HG03103 (cell line): ENCODE measurements around the gene PASK.

Experiments
- ATAC-seq: cut with Tn5 transposase; IDR thresholded peaks from one replicate; pipeline ENCODE4 v1.9.1; 2021; ENCODE audit warnings: low read depth; ENCODE audit not compliant: unreplicated experiment

Gene PASK

DNA sequence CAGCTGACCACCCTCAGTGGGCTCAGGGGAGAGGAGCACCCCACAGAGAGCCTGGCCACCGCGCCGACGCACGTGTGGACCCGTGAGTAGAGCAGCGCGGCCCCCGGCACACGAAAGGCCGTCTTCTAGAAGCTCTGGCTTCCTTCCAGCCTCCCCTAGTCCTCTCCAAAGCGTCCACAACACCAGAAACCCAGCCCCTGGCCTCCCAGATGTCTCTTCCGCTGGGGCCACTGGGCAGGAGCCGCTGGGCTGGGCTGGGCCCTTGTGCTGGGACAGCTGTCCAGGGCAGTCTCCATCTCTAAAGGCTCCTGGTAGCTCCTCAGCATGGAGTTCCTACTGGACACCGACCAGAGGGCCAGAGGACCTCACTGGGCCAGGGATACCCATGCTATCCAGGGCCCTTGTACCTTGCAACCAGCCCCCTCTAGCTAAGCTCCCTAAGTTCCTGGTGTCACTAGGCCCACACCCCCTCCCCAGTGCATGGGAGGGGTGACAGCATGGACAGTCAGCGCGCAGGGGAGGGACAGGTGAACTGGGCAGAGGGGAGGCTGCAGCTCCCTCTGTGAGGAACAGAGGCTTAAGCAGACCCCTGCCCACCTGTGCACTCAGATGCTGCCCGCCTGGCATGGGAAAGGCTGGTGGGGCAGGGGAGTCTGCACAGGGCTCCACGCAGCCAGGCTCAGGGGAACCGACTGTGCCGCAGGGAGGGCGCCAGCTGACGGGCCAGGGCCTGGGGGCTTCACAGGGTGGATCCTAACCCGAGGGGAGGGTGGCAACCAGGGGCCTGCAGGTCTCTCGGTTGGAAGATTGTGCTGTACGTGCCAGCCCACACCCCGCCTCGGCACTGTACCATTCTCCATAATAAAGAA lies 80.1 kb downstream of the PASK start:
- ATAC-seq: no peak

DNA sequence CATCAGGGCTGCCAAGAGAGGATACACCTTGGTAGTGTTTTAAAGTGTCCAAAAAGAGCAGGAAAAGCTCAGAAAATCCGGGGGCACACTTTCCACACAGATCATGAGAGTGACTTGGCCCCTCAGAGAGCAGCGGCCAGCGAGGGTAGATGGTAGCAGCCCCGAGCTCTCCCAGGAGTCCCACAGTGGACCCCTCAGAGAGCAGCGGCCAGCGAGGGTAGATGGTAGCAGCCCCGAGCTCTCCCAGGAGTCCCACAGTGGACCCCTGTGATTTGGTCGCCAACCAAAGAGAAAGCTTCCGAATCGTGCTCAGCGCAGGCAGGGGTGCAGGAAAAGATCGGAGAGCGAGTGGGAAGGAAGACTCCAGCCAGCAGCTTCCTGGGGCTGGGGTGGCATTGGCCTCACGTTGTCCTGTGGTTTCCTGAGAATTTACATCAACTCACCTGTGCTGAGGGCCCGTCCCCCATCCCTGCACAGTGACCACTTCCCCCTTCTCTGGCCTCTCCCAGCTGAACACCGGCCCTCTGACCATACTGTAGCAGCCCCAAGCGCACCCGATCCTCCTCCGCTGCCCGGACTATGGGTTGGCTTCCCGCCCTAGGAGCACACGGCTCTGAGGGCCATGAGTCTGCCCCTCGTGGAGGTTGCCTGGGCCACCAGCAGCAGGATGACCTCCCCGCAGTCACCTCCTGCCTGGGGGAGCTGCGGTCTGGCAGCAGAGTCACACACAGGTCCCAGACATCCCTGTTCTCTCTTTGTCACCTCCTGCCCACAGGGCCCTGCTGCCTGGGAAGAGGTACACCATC lies 80.9 kb downstream of the PASK start:
- no peak for ATAC-seq

DNA sequence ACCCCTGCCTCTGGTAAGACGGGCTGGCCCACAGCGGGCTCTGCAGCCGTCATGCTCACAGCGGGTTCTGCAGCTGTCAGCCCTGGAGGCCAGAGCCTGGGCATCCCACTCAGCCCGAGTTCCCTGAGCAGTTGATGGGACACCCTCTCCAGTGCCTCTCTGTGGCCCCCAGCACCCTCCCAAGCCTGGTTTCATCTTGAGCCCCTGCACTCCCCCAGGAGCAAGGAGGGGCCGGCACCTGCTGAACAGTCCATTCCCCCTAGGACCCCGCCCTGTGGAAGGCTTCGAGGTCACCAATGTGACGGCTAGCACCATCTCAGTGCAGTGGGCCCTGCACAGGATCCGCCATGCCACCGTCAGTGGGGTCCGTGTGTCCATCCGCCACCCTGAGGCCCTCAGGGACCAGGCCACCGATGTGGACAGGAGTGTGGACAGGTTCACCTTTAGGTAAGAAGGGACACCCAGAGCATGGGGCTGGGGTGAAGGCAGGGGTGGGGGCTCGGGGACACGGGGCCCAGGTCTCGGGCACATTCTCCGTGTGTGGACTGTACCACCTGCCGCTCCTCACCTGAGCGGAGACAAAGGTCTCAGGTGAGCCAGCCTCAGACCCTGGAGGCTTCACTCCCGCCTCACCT lies 81.7 kb downstream of the PASK start:
- ATAC-seq: no peak

DNA sequence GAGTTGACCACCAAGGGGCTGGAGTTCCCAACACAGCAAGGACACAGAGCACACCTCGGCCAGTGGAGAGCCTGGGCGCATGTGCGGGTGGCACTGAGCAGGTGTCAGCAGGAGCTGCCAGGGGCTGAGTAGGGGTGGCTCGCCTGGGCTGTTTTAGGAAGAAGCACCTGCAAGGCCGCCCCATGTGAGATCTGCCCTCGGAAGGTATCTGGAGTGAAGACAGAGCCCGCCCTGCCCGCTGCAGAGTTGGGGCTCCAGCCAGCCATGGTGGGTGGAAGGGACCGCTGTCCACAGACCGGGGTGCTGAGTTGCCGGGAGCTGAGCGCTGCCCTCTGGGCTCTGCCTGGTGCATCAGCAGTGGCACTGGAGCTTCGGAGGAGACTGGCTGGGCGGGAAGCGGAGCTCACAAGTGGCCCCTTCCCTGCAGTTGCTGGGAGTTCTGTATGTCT lies 82.4 kb downstream of the PASK start:
- no peak for ATAC-seq

DNA sequence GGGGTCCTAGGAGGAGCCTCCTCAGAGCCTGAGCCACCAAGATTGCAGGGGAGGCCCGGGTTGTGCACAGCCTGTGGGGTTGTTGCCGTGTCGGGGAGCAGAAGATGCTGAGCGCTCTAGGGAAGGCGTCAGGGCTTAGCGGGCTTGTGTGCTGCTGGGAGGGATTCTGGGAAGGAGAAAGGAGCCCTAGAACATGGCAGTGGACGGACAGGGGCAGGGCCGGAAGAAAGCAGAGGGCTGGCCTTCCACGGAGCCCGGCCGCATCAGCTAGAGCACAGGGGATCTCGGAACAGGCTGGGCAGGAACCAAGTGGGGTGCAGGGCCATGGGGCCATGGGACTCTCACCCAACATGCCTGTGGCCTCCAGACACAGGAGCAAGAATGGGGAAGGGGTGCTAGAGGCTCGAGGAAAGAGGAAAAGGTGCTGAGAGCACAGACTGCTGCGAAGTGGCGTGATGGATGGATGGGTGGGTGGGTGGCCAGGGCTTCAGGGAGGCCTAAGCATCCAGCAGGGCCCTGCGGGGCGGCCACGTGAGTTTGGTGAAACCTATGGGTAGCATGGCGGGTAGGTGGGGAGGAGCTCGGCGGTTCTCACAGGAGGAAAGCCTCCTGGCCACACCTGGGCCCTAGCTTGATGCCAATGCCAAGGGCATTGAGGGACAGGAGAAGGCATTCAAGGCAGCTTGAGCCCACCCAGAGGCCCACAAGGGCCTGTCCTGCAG lies 82.9 kb downstream of the PASK start:
- no peak for ATAC-seq

DNA sequence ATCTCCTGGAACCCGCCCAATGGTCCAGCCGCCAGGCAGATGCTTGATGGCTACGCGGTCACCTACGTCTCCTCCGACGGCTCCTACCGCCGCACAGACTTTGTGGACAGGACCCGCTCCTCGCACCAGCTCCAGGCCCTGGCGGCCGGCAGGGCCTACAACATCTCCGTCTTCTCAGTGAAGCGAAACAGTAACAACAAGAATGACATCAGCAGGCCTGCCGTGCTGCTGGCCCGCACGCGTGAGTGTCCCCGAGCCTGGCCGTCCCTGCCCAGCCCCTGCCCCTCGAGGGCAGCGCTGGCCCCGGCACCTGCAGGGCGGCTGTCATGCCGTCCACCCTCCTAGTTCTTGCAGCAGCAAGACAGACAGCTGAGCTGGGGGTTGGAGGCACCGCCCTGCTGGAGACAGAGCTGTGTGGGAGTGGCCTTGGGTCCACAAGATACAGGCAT lies 83.9 kb downstream of the PASK start:
- no peak for ATAC-seq

DNA sequence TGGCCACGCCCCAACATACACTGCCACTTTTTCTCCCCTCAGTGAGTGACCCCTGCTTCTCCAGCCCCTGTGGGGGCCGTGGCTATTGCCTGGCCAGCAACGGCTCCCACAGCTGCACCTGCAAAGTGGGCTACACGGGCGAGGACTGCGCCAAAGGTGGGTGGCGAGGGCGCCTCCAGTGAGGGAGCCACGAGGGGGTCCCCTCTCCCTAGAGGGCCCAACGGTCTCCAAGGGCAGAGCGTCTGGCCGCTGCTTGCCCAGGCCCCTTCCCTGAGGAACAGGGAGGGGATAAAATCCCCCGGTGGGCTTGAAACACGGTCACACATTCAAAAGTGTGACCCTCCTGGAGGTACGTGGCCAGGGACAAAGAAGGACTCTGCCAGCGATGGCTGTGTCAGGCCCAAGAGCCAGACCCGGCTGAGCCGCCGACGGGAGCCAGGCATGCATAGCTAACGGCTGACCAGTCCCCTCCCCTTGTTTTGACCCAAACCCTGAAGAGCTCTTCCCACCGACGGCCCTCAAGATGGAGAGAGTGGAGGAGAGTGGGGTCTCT lies 84.4 kb downstream of the PASK start:
- no peak for ATAC-seq

DNA sequence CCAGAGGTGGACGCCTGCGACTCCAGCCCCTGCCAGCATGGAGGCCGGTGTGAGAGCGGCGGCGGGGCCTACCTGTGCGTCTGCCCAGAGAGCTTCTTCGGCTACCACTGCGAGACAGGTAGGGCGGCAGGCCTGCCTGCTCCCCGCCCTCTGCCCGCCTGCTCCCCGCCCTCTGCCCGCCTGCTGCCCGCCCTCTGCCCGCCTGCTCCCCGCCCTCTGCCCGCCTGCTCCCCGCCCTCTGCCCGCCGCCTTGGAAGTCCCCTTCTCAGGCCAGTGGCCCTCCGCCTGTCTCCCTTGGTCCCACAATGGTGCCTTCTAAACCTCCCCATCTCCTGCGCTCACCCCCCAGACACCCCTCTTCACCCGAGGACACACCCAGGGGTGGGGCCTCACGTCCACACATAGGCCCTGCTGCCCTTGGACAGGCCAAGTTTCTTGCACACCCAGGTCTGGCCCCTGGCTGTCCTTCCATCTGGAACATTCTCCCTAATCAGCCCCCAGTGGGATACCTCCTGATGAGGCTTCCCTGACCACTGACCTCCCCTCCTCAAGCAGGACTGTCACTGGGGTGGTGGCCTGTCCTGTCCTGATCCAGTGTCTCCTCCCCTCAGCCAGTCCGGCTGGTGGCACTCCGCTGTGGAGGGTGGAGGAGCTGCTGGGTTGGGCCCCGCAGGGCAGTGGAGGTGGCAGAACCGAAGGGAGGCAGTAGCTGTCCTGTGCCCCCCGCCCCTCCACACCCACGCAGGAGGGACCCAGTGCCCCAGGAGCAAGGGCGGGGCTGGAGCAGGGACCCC lies 85.1 kb downstream of the PASK start:
- no peak for ATAC-seq

DNA sequence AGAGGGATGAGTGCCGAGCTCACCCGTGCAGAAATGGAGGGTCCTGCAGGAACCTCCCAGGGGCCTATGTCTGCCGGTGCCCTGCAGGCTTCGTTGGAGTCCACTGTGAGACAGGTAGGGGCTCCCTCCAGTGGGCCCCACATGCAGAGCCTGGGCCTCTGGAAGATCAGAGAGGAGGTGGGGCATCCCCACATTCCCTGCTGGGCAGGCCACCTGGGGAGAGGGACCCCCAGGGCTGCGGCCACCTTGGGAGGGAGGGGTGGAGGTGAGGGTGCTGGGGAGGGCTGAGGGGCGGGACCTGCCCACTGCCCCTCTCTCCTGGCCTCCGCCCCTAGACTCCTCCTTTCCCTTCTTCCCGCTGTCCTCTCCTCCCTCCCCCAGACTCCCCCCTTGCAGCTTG lies 85.7 kb downstream of the PASK start:
- ATAC-seq: no peak

DNA sequence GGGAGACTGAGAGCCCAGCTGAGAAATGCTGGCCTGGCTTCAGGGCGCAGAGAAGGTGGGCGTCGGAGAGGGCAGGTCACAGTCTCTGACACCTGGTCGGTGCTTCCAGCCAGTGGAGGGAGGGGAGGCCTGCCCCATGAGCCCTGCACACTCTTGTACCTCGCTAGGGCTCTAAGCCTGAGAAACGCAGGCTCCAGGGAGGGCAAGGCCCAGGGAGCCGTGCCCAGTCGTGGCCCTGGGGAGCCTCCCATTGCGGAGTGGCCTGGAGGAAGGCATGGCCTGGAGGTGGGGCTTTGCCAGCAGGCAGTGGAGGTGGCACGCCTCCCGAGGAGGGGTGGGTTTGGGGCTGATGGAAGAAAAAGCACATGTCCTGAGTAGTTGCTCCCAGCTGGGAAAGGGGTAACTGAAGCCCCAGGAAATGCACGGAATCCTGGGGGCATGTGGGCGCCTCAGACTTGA lies 86.2 kb downstream of the PASK start:
- ATAC-seq: no peak

DNA sequence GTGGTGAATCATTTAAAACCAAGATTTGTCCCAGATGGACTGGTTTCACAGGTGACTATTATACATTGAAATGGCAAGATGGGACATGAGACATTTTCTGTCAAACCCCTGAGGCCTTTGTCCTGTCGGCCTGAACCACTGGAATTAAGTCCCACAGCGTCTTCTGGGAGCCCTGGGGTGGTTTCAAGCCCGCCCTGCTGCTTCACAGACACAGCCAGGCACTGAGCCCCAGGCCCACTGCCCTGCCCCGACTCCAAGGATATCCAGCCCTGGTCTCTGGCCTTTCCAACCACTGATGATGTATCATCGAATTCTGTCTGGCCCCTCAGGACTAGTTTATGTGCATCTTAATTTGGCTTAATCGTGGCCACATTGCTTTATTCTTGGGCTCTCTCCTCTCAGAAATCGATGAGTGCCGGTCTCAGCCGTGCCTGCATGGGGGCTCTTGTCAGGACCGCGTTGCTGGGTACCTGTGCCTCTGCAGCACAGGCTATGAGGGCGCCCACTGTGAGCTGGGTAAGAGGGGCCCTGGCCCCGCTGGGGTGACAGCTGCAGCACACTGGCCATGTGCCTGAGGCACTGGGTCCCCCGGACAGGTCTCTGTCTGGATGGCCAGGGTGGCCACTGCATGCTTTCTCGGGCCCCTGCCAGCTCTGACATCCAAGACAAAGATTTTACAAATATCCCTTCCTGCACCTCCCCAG lies 86.7 kb downstream of the PASK start:
- no peak for ATAC-seq

DNA sequence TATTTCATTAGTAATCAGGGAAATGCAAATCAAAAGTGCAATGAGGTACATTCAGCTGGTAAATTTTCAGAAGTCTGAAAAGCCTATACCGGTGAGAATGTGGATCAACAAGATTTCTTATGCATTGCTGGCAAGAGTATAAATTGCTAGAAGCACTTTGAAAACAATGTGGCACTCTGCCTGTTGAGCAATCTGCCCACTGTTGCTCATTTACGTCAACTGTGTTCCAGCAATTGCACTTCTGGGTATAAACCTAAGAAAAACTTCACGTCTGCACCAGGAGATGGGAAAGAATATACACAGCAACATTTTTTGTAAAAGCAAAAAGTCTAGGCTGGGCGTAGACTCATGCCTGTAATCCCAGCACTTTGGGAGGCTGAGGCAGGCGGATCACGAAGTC lies 88.0 kb downstream of the PASK start:
- ATAC-seq: no peak
